ENCODE measurements around the gene MLYCD.

- TF ChIP-seq CTCF (IDR thresholded peaks at IDR 0.05): no peak
- no peak for TF ChIP-seq POLR2A (IDR thresholded peaks at IDR 0.05)
Observed at GRCh38 chr16:83942815-83943515, 44.0 kb downstream of the MLYCD start.
